NCI-H187 (cell line): ENCODE measurements around the gene ADRA1B.
"Not testable (repeated sequence)": the region's sequence is repeated elsewhere in the genome, so short reads cannot be mapped to it uniquely, and the experiment has no call there.

Experiments used
- DNase-seq, 2 experiments: peaks; one replicate each; lab custom pipeline; 2025; lab: John Stamatoyannopoulos, UW

Gene ADRA1B

GRCh38 chr5:159929176-159929575 is 12.9 kb downstream of the ADRA1B start:
- no peak for DNase-seq

GRCh38 chr5:159933531-159934485 is 17.5 kb downstream of the ADRA1B start:
- no peak for DNase-seq

- DNase-seq: no peak
Measured at GRCh38 chr5:159935946-159936345, 19.7 kb downstream of the ADRA1B start.

- no peak for DNase-seq
Measured at GRCh38 chr5:159936686-159937329, 20.5 kb downstream of the ADRA1B start.

- DNase-seq: no peak
Measured at GRCh38 chr5:159937580-159937979, 21.3 kb downstream of the ADRA1B start.

- no peak for DNase-seq
Measured at GRCh38 chr5:159943326-159943725, 27.0 kb downstream of the ADRA1B start.

GRCh38 chr5:159944056-159944600 is 27.8 kb downstream of the ADRA1B start:
- DNase-seq: no peak

GRCh38 chr5:159945359-159945758 is 29.1 kb downstream of the ADRA1B start:
- DNase-seq: no peak

GRCh38 chr5:159947708-159948358 is 31.6 kb downstream of the ADRA1B start:
- DNase-seq: no peak

GRCh38 chr5:159951387-159951786 is 35.1 kb downstream of the ADRA1B start:
- no peak for DNase-seq

- no peak for DNase-seq
Measured at GRCh38 chr5:159951834-159952233, 35.6 kb downstream of the ADRA1B start.

GRCh38 chr5:159953609-159954008 is 37.3 kb downstream of the ADRA1B start:
- no peak for DNase-seq

- no peak for DNase-seq
Measured at GRCh38 chr5:159955056-159955624, 38.9 kb downstream of the ADRA1B start.

GRCh38 chr5:159956074-159956473 is 39.8 kb downstream of the ADRA1B start:
- DNase-seq: no peak

GRCh38 chr5:159961176-159962160 is 45.2 kb downstream of the ADRA1B start:
- DNase-seq: no peak

GRCh38 chr5:159962214-159962613 is 45.9 kb downstream of the ADRA1B start:
- no peak for DNase-seq

GRCh38 chr5:159963935-159964334 is 47.7 kb downstream of the ADRA1B start:
- no peak for DNase-seq

- no peak for DNase-seq
Measured at GRCh38 chr5:159965031-159965837, 49.0 kb downstream of the ADRA1B start.

GRCh38 chr5:159965838-159966128 is 49.5 kb downstream of the ADRA1B start:
- not testable (repeated sequence) for DNase-seq

GRCh38 chr5:159969966-159970365 is 53.7 kb downstream of the ADRA1B start:
- no peak for DNase-seq
